Inferior parietal cortex (tissue), 1 donor: ENCODE results near the gene PRM3.
A peak's percentile ranks its signal among the peaks of the same experiment; 100 is the strongest.

Experiments
- DNase-seq: peaks from one replicate; pipeline ENCODE4 v3.0.0-alpha.2; 2016; ENCODE audit errors: extremely low spot score

Gene PRM3

DNA sequence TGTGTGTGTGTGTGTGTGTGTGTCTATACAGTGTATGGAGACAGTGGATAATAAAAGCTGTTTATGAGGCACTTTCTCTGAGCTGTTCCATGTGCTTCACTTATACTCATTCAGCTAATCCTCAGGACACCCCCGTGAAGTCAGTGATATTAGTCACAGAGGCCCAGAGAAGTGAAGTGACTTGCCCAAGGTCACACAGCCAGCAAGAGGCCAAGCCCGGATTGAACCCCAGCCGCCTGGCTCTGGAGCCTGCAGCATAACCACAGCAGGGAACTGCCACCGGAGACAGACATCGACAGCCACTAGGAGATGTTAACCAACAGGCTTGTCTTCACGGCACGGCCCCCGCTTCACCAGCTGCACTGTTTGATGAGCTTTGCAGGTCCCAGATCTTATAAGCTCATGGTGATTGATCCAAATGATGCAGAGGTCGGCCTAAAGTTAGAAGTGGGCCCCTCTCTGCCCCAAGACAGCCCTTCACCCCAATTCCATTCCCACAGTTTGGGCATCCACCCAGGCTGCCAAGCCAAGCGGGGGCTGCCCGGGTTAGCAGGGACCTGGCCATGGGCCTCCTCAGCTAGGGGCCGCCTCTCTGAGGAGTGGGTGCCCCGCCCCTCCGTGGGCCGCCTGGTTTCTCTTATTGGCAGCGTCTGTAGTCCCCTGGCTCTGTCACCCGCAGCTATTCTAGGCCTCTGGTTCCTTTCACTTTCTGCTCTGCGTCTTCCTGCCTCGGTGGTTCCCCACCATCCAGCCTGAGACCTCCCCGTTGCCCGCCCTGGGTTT lies 48.3 kb downstream of the PRM3 start:
- DNase-seq: no peak

DNA sequence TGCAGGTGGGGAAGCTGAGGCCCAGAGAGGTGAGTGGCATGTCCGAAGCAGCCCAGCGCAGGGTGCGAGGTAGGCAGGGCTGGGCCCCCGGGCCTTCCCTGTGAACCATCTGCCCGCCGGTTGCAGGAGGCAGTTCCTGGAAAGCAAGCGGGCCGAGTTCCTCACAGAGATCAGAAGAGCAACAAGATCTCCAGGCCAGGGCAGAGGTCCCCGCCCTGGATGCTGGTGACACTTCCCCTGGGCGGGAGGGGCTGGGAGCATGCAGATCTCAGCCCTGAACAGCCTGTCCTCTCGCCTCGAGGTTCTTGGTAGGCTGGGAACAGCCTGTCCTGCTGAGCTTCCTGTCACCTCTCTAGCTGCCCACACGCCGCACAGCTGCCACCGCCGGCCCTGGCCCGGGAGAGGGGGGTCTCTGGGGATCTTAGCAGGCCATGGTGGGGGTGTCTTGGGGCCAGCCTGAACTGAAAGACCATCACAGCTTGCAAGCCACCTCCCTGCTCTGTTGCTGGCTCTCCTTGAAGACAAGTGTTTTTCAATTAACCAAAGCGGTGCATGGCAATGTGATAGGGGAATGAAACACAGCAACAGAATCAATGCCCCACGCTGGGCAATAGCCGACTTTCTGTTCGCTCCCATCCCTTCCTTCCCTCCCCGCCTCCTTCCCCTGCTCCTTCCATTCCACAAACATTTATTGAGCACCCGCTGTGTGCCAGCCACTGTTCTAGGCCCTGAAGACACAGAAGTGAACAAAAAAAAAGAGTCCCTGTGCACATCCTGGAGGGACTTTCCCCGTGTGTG lies 49.1 kb downstream of the PRM3 start:
- peak; percentile 20 for DNase-seq
